ENCODE data around the gene ALDH1L1. TPM values are rescaled to one million over a fixed set of nuclear protein-coding genes. Genes with fewer than 3 reads are reported as not detected.

ALDH1L1 gene
- 1 to 10 TPM in 1 of 2 donors, under 1 TPM in 1; 0.51 to 9.0 TPM for total RNA-seq
- polyA plus RNA-seq = 1 to 10 TPM; 2.3 to 3.3 TPM
- long read RNA-seq, donor 1 = 0 reads
- long read RNA-seq, donor 2 = 0 reads
- long read RNA-seq, donor 3 = 0 reads
- long read RNA-seq, donor 4 = 0 reads
- long read RNA-seq, donor 5 = 0 reads

DNA sequence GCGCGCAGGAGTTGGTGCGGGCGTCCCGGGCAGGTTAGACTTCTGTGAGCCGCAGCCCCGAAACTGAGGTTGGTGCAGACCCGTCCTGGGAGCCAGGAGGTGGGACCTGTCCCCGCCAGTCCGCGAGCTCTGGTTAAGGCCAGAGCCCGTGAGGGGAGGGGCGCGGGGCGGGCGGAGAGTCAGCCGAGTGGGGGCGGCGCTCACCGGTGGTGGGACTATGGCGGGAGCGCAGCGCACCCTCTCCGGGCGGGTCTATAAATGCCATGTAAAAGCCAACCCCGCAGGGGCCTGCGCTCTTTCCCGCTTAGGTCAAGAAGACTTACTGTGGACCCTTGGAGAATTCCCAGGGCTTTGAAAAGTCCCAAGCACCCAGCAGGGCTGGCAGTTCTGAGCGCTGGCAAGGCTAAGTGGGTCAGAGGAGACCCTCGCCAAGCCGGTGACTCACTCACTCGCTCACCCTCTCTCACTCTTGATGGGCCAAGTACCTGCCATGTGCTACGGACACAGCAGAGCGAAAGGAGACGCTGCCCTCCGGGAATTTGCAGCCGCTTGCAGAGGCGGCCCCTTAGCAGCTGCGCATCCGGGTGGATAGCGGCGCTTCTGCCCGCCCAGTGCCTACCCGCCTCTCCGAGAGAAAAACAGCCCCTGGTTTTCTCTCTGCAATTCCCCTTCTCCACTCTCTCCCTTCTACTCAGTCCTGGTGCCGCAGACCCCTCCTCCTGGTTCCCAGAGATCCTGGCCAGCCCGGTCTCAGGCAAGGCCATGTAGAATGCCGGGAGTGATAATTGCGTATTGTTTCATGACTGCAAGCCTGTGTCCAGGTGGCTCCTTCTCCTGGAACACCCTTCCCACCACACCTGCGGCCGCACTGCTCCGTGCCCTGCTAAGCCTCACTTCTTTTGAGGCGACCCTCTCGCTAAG lies at the start of gene ALDH1L1:
Gene ALDH1L1, minus strand, starts transcription at position 110 of the 921 bp plus-strand sequence. CDS start 19,607 bp downstream, outside the sequence.
- Histone ChIP-seq H3K4me3 (peak within 1 kb of the TSS; percentile 14), H3K27me3 (ENCODE audit: control insufficient read depth in 3 of 3, insufficient read depth in 3 of 3, low read length in 2 of 3) (peaks cover 4 to 13% (median 8%) of the 10 kb centered on the region in 3 donors), H3K4me1 (ENCODE audit: control insufficient read depth in 5 of 5, insufficient read depth in 5 of 5, low read length in 5 of 5) (peaks cover 0 to 14% (median 5%) of the 10 kb centered on the region in 5 donors), H3K27ac (ENCODE audit: low read depth in 1 of 2, low read length in 1 of 2) (peak within 1 kb of the TSS; percentile 20 to 96), H3K36me3 (ENCODE audit: control insufficient read depth in 4 of 4, insufficient read depth in 4 of 4, low read length in 4 of 4) (no peaks in the 10 kb centered on the region), H3K9me3 (ENCODE audit: control insufficient read depth in 4 of 4, insufficient read depth in 3 of 4, low read length in 3 of 4) (peaks cover 0 to 2% (median 0%) of the 10 kb centered on the region in 4 donors), H3K9ac (ENCODE audit: insufficient read depth in 1 of 2, low read length in 2 of 2) (no peak within 1 kb of the TSS)
- ATAC-seq (ENCODE audit: insufficient read depth, low FRiP score) (peak; percentile 79), DNase-seq (peak; percentile 43 to 61 (median 51))
- TF ChIP-seq, protein P1, sequence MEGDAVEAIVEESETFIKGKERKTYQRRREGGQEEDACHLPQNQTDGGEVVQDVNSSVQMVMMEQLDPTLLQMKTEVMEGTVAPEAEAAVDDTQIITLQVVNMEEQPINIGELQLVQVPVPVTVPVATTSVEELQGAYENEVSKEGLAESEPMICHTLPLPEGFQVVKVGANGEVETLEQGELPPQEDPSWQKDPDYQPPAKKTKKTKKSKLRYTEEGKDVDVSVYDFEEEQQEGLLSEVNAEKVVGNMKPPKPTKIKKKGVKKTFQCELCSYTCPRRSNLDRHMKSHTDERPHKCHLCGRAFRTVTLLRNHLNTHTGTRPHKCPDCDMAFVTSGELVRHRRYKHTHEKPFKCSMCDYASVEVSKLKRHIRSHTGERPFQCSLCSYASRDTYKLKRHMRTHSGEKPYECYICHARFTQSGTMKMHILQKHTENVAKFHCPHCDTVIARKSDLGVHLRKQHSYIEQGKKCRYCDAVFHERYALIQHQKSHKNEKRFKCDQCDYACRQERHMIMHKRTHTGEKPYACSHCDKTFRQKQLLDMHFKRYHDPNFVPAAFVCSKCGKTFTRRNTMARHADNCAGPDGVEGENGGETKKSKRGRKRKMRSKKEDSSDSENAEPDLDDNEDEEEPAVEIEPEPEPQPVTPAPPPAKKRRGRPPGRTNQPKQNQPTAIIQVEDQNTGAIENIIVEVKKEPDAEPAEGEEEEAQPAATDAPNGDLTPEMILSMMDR (IDR thresholded peaks at IDR 0.05; ENCODE audit: control extremely low read depth, extremely low read depth) = no peak
- 7% methylated on average over 52 to 54 of the region's 54 CpGs for WGBS, 2 donors

DNA sequence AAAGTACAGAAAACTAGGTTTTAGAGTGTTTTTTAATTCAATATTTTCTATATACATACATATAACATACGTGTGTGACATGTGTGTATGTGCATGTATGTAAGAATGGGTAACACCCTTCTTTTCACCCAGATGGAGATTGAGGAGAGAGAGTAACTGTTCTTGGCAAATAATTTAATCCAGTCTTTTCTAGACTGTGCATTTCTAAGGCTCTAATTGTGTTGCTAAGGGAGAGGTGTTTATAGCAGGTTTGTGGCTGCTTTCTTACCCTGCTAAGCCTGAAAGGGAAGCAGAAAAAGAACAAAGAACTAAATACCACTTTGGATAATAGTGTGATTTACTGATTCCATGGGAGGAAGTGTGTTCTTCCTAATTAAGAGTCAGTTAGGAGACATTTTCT lies 46.0 kb upstream of the ALDH1L1 start:
- DNase-seq = no peak

DNA sequence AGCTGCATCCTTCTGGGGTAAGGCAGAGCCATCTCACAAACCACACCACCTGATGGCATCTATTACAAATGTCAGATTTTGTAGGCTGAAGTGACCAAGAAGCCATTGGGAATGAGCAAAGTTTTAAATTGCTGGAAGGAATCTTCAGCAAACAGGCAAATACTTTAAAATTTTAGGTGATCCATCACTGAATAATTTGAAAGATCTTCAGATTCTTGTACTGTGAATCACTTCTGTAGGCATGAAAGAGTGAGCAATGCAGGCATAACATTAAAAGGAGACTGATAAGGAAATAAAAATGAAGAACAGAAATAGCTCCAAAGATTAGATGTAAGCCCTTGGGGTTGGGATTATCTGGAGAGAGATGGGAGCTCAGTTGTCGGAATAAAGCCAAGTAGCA lies 36.0 kb upstream of the ALDH1L1 start:
- no peak for ATAC-seq (ENCODE audit: insufficient read depth, low FRiP score)
- Histone ChIP-seq H3K4me3 (no peak overlapping the region), H3K9me3 (ENCODE audit: control insufficient read depth in 4 of 4, insufficient read depth in 3 of 4, low read length in 3 of 4) (no peaks in the 10 kb centered on the region), H3K27me3 (ENCODE audit: control insufficient read depth in 3 of 3, insufficient read depth in 3 of 3, low read length in 2 of 3) (no peaks in the 10 kb centered on the region), H3K36me3 (ENCODE audit: control insufficient read depth in 4 of 4, insufficient read depth in 4 of 4, low read length in 4 of 4) (no peaks in the 10 kb centered on the region), H3K4me1 (ENCODE audit: control insufficient read depth in 5 of 5, insufficient read depth in 5 of 5, low read length in 5 of 5) (peaks cover 0 to 14% (median 6%) of the 10 kb centered on the region in 5 donors), H3K27ac (ENCODE audit: low read depth in 1 of 2, low read length in 1 of 2) (no peak overlapping the region), H3K9ac (ENCODE audit: insufficient read depth in 1 of 2, low read length in 2 of 2) (no peak overlapping the region)
- TF ChIP-seq, protein P1 (IDR thresholded peaks at IDR 0.05; ENCODE audit: control extremely low read depth, extremely low read depth) = no peak
- WGBS, 2 donors = 95% methylated on average over 1 of the region's 1 CpG
- DNase-seq = no peak

More for the DNA sequence above, 46.0 kb upstream of the ALDH1L1 start:
- Histone ChIP-seq H3K27ac (ENCODE audit: low read depth in 1 of 2, low read length in 1 of 2) (no peak overlapping the region), H3K9ac (ENCODE audit: insufficient read depth in 1 of 2, low read length in 2 of 2) (no peak overlapping the region), H3K4me3 (no peak overlapping the region), H3K4me1 (ENCODE audit: control insufficient read depth in 5 of 5, insufficient read depth in 5 of 5, low read length in 5 of 5) (no peaks in the 10 kb centered on the region), H3K27me3 (ENCODE audit: control insufficient read depth in 3 of 3, insufficient read depth in 3 of 3, low read length in 2 of 3) (no peaks in the 10 kb centered on the region), H3K9me3 (ENCODE audit: control insufficient read depth in 4 of 4, insufficient read depth in 3 of 4, low read length in 3 of 4) (no peaks in the 10 kb centered on the region), H3K36me3 (ENCODE audit: control insufficient read depth in 4 of 4, insufficient read depth in 4 of 4, low read length in 4 of 4) (no peaks in the 10 kb centered on the region)
- no peak for ATAC-seq (ENCODE audit: insufficient read depth, low FRiP score)
- TF ChIP-seq, protein P1 (IDR thresholded peaks at IDR 0.05; ENCODE audit: control extremely low read depth, extremely low read depth) = no peak
- WGBS, 2 donors = 88 to 93% methylated on average over 1 of the region's 1 CpG
